ENCODE data around the gene BAHD1. TPM values are rescaled to one million over a fixed set of nuclear protein-coding genes. Genes with fewer than 3 reads are reported as not detected.
A peak's percentile ranks its signal among the peaks of the same experiment; 100 is the strongest.

The BAHD1 gene
- total RNA-seq, 1 experiment from 2014 or later = 40.6 TPM

- no peak for TF ChIP-seq POLR2AphosphoS5 (IDR thresholded peaks at IDR 0.05; ENCODE audit: low read depth, low read length)
- TF ChIP-seq SIN3A (IDR thresholded peaks at IDR 0.05; ENCODE audit: borderline replicate concordance, insufficient read depth, low read depth, low read length) = no peak
- no peak for TF ChIP-seq TCF7L2 (IDR thresholded peaks at IDR 0.05; ENCODE audit: low read depth, low read length)
- TF ChIP-seq CTCF (IDR thresholded peaks at IDR 0.05) = no peak
- TF ChIP-seq, protein P1, sequence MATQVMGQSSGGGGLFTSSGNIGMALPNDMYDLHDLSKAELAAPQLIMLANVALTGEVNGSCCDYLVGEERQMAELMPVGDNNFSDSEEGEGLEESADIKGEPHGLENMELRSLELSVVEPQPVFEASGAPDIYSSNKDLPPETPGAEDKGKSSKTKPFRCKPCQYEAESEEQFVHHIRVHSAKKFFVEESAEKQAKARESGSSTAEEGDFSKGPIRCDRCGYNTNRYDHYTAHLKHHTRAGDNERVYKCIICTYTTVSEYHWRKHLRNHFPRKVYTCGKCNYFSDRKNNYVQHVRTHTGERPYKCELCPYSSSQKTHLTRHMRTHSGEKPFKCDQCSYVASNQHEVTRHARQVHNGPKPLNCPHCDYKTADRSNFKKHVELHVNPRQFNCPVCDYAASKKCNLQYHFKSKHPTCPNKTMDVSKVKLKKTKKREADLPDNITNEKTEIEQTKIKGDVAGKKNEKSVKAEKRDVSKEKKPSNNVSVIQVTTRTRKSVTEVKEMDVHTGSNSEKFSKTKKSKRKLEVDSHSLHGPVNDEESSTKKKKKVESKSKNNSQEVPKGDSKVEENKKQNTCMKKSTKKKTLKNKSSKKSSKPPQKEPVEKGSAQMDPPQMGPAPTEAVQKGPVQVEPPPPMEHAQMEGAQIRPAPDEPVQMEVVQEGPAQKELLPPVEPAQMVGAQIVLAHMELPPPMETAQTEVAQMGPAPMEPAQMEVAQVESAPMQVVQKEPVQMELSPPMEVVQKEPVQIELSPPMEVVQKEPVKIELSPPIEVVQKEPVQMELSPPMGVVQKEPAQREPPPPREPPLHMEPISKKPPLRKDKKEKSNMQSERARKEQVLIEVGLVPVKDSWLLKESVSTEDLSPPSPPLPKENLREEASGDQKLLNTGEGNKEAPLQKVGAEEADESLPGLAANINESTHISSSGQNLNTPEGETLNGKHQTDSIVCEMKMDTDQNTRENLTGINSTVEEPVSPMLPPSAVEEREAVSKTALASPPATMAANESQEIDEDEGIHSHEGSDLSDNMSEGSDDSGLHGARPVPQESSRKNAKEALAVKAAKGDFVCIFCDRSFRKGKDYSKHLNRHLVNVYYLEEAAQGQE (IDR thresholded peaks at IDR 0.05; ENCODE audit: insufficient read depth in 1 of 2, low read depth in 2 of 2, low read length in 1 of 2) = no peak
- DNase-seq (ENCODE audit: low read depth, low spot score) = no peak
- in situ Hi-C loops (cut with HindIII; ENCODE audit: low pct_unique_long_range_greater_than_20kb, low sequenced_read_pairs) = no loop called here
- CTCF ChIA-PET = interaction anchor here (0.6 kb wide), 1 partner anchor 22 kb away, joined by 4 read pairs; no protein-coding TSS in a partner anchor
- no TSS peak for BruUV-seq (replicated peaks)
- POLR2A ChIA-PET = interaction anchor here (0.6 kb wide), 1 partner anchor 288 kb away, joined by 3 read pairs; no protein-coding TSS in a partner anchor
- intact Hi-C loops (cut with micrococcal nuclease; ENCODE audit: unreplicated experiment) = no loop called here
- no peaks in the 10 kb centered on the region for H3K27me3 ChIP-seq (ENCODE audit: control insufficient read depth, insufficient read depth, low read length)
- peaks cover 6% of the 10 kb centered on the region for H3K36me3 ChIP-seq (ENCODE audit: control insufficient read depth, insufficient read depth, low read length)
- H3K4me3 ChIP-seq (ENCODE audit: low read depth in 2 of 2, low read length in 2 of 2) = no peak overlapping the region
- H3K4me1 ChIP-seq (ENCODE audit: control insufficient read depth, insufficient read depth, low read length) = no peaks in the 10 kb centered on the region
- H3K9me3 ChIP-seq (ENCODE audit: control insufficient read depth, insufficient read depth, low read depth, low read length) = no peaks in the 10 kb centered on the region
- no peak overlapping the region for H3K27ac ChIP-seq (ENCODE audit: low read length)
- no peak for ATAC-seq
Measured at GRCh38 chr15:40397688-40398412, 42.9 kb upstream of the BAHD1 start.

- CTCF ChIA-PET = no interaction called here
- ATAC-seq (0 out of 2 replicates have a peak, but pooled peaks have one; percentile 37), DNase-seq (ENCODE audit: low read depth, low spot score) (no peak)
- intact Hi-C loops (cut with micrococcal nuclease; ENCODE audit: unreplicated experiment) = no loop called here
- Histone ChIP-seq H3K9me3 (ENCODE audit: control insufficient read depth, insufficient read depth, low read depth, low read length) (no peaks in the 10 kb centered on the region), H3K27ac (ENCODE audit: low read length) (no peak overlapping the region), H3K36me3 (ENCODE audit: control insufficient read depth, insufficient read depth, low read length) (peaks cover under 1% of the 10 kb centered on the region; the same call in 1 of the 2 replicates), H3K4me3 (ENCODE audit: low read depth in 2 of 2, low read length in 2 of 2) (no peak overlapping the region), H3K4me1 (ENCODE audit: control insufficient read depth, insufficient read depth, low read length) (no peaks in the 10 kb centered on the region), H3K27me3 (ENCODE audit: control insufficient read depth, insufficient read depth, low read length) (no peaks in the 10 kb centered on the region)
- BruUV-seq (replicated peaks) = no TSS peak
- in situ Hi-C loops (cut with HindIII; ENCODE audit: low pct_unique_long_range_greater_than_20kb, low sequenced_read_pairs) = no loop called here
- TF ChIP-seq TCF7L2 (IDR thresholded peaks at IDR 0.05; ENCODE audit: low read depth, low read length) (no peak), SIN3A (IDR thresholded peaks at IDR 0.05; ENCODE audit: borderline replicate concordance, insufficient read depth, low read depth, low read length) (no peak), CTCF (IDR thresholded peaks at IDR 0.05) (no peak), POLR2AphosphoS5 (IDR thresholded peaks at IDR 0.05; ENCODE audit: low read depth, low read length) (no peak)
- TF ChIP-seq, protein P1 (IDR thresholded peaks at IDR 0.05; ENCODE audit: insufficient read depth in 1 of 2, low read depth in 2 of 2, low read length in 1 of 2) = no peak
- POLR2A ChIA-PET = no interaction called here
Measured at GRCh38 chr15:40398413-40398873, 42.3 kb upstream of the BAHD1 start.

All from Panc1 (cell line).